ENCODE measurements around the gene HECTD4.

HECTD4 gene

DNA sequence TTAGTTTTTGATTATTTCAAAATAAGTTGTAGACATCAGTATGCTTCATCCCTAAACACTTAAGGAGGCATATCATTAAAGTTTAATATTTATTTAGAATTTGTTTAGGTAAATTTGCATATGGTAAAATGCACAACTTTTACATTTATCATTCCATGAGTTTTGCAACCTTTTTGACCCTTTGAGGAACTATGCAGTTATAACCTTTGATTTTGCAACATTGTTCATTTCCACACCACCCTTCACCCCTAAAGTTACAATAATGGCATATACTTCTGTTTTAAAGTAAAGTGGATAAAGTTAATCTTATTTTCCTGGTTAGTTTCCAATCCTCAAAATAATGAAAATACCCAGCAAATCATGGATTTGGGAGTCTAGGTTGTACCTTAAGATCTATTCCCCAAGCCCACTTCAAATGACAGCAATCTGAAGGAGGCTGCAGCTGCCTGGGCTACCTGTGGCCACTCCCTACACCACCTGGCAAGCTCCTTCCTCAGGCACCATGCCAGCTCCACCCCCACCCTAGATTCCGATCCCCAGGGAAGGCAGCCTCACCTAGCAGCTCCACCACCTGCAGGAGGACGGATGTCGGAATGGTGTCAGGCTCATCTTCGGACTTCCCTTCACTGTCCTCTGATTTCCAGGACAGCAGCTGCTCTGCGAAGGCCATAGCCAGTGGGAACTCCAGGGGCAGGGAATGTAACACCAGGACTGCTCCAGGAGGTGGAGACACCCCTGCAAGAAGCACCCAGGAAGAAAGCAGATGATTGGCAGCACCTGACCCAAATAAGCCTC, 191.8 kb downstream of the HECTD4 start:
- no peak for ATAC-seq
- Mint-ChIP-seq H3K36me3 (ENCODE audit: low read depth) (peaks cover 12% of the 10 kb centered on the region), H3K4me1 (no peaks in the 10 kb centered on the region), H3K27ac (no peak overlapping the region), H3K27me3 (no peaks in the 10 kb centered on the region), H3K9me3 (no peaks in the 10 kb centered on the region), H3K4me3 (no peak overlapping the region)
- no peak for DNase-seq

- peaks cover 18% of the 10 kb centered on the region for H3K36me3 Mint-ChIP-seq (ENCODE audit: low read depth)
- no peak overlapping the region for H3K4me3 Mint-ChIP-seq
- no peaks in the 10 kb centered on the region for H3K27me3 Mint-ChIP-seq
- no peak for ATAC-seq
- no peaks in the 10 kb centered on the region for H3K9me3 Mint-ChIP-seq
- no peak overlapping the region for H3K27ac Mint-ChIP-seq
- peaks cover 8% of the 10 kb centered on the region for H3K4me1 Mint-ChIP-seq
- no peak for DNase-seq
These were observed 194.0 kb downstream of the HECTD4 start for GRCh38 chr12:112188130-112188830.

- Mint-ChIP-seq H3K27me3 (no peaks in the 10 kb centered on the region), H3K9me3 (no peaks in the 10 kb centered on the region), H3K4me1 (peaks cover 22% of the 10 kb centered on the region), H3K4me3 (no peak overlapping the region), H3K36me3 (ENCODE audit: low read depth) (peaks cover 20% of the 10 kb centered on the region), H3K27ac (no peak overlapping the region)
- DNase-seq, result no peak
- no peak for ATAC-seq
These were observed 196.9 kb downstream of the HECTD4 start for GRCh38 chr12:112185093-112185923.

GRCh38 chr12:112184056-112184887, 198.0 kb downstream of the HECTD4 start:
- no peak for ATAC-seq
- Mint-ChIP-seq H3K9me3 (no peaks in the 10 kb centered on the region), H3K4me3 (no peak overlapping the region)

GRCh38 chr12:112183141-112184021, 198.8 kb downstream of the HECTD4 start:
- H3K27me3 Mint-ChIP-seq, result no peaks in the 10 kb centered on the region
- H3K4me3 Mint-ChIP-seq, result peak overlapping the region; percentile 50
- H3K4me1 Mint-ChIP-seq, result peaks cover 25% of the 10 kb centered on the region
- no peaks in the 10 kb centered on the region for H3K9me3 Mint-ChIP-seq
- ATAC-seq, result peak; percentile 84
- DNase-seq, result peak; percentile 27
- H3K27ac Mint-ChIP-seq, result peak overlapping the region; percentile 79
- peaks cover 18% of the 10 kb centered on the region for H3K36me3 Mint-ChIP-seq (ENCODE audit: low read depth)

More at GRCh38 chr12:112184056-112184887, 198.0 kb downstream of the HECTD4 start:
- no peak for DNase-seq
- peaks cover 14% of the 10 kb centered on the region for H3K36me3 Mint-ChIP-seq (ENCODE audit: low read depth)
- peaks cover 25% of the 10 kb centered on the region for H3K4me1 Mint-ChIP-seq
- no peaks in the 10 kb centered on the region for H3K27me3 Mint-ChIP-seq
- H3K27ac Mint-ChIP-seq, result no peak overlapping the region

DNA sequence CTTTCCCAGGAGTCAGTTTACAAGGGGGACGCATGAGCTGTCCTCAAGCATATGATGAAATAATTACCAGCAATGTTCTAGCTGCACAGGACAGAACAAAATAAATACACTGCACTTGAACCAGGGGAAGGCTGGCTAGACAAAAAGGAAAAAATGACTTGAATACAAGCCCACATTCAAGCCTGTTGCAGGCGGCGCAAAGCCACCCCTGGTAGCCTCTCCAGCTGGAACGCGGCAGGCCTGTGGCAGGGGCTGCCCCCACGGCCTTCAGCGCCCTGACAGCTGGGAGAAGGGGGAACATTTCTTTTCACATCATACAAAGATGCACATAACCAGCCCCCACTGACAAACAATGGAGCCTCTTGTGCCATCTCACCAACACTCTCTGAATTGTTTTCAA, 199.7 kb downstream of the HECTD4 start:
- DNase-seq (peak; percentile 14), ATAC-seq (peak; percentile 39)
- no peaks in the 10 kb centered on the region for H3K9me3 Mint-ChIP-seq
- peaks cover 18% of the 10 kb centered on the region for H3K36me3 Mint-ChIP-seq (ENCODE audit: low read depth)
- H3K27ac Mint-ChIP-seq, result peak overlapping the region; percentile 79
- H3K4me1 Mint-ChIP-seq, result peaks cover 25% of the 10 kb centered on the region
- H3K4me3 Mint-ChIP-seq, result no peak overlapping the region
- H3K27me3 Mint-ChIP-seq, result no peaks in the 10 kb centered on the region

DNA sequence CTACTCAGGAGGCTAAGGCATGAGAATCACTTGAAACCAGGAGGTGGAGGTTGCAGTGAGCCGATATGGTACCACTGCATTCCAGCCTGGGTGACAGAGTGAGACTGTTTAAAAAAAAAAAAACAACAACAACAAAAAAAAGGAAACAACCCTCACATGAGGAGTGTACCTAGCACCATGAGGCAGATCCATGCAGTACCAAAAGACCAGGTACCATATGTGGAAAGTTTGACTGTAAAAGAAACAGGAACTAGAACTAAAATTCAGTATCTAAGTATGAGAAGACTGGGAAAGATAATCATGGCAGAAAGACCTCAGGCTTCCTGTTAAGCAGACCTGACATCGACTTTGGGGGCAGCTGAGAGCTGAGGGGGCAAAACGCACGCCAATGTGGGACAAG, 201.8 kb downstream of the HECTD4 start:
- Mint-ChIP-seq H3K9me3 (no peaks in the 10 kb centered on the region), H3K27me3 (no peaks in the 10 kb centered on the region), H3K4me3 (no peak overlapping the region), H3K4me1 (peaks cover 25% of the 10 kb centered on the region), H3K27ac (peak overlapping the region; percentile 17), H3K36me3 (ENCODE audit: low read depth) (peaks cover 18% of the 10 kb centered on the region)
- no peak for ATAC-seq
- no peak for DNase-seq

DNA sequence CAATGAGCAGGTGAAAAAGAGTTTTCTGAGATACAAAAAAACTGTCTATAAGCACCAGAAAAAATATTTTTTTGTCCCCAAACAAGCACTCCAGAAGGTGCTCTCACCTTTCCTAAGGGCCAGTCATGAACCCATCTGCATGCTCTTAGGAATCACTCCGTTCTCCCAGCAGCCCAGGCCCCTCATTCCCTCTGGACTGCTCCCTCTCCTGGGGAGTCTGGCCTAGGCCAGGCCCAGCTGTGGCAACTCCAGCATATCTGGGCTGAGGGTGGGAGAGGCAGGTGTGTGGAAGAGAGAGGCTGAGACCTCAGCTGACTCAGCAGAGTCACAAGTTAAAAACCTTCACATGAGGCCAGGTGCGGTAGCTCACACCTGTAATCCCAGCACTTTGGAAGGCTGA, 202.3 kb downstream of the HECTD4 start:
- H3K4me1 Mint-ChIP-seq, result peaks cover 25% of the 10 kb centered on the region
- peaks cover 20% of the 10 kb centered on the region for H3K36me3 Mint-ChIP-seq (ENCODE audit: low read depth)
- ATAC-seq (no peak), DNase-seq (no peak)
- no peaks in the 10 kb centered on the region for H3K27me3 Mint-ChIP-seq
- no peaks in the 10 kb centered on the region for H3K9me3 Mint-ChIP-seq
- no peak overlapping the region for H3K4me3 Mint-ChIP-seq
- H3K27ac Mint-ChIP-seq, result no peak overlapping the region

- no peak for ATAC-seq
- Mint-ChIP-seq H3K27ac (no peak overlapping the region), H3K4me3 (no peak overlapping the region), H3K4me1 (peaks cover 25% of the 10 kb centered on the region), H3K27me3 (no peaks in the 10 kb centered on the region), H3K36me3 (ENCODE audit: low read depth) (peaks cover 20% of the 10 kb centered on the region), H3K9me3 (no peaks in the 10 kb centered on the region)
- no peak for DNase-seq
These were observed 202.9 kb downstream of the HECTD4 start for GRCh38 chr12:112179341-112179740.

DNA sequence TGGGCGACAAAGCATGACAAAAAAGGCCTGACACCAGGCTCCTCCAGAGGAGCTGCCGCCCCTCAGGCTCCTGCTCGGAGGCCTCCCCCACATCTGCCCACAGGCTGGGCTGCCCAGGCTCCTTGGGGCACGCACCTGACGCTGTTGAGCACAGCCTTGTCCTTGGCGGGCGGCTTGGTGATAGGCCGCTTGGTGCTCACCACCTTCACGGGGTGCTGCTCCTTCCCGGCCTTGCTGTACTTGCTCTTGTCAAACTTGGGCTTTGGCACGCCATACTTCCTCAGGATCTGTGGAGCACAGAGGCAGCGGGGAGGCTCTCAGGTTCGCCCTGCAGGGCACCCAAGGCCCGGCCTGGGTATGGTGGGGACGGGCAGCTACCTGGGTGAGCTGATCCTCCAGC, 203.4 kb downstream of the HECTD4 start:
- Mint-ChIP-seq H3K27ac (no peak overlapping the region), H3K36me3 (ENCODE audit: low read depth) (peaks cover 19% of the 10 kb centered on the region), H3K9me3 (no peaks in the 10 kb centered on the region), H3K4me3 (no peak overlapping the region), H3K27me3 (no peaks in the 10 kb centered on the region), H3K4me1 (peaks cover 22% of the 10 kb centered on the region)
- no peak for ATAC-seq
- no peak for DNase-seq

- no peaks in the 10 kb centered on the region for H3K27me3 Mint-ChIP-seq
- H3K4me3 Mint-ChIP-seq, result no peak overlapping the region
- peaks cover 7% of the 10 kb centered on the region for H3K4me1 Mint-ChIP-seq
- H3K36me3 Mint-ChIP-seq (ENCODE audit: low read depth), result peaks cover 15% of the 10 kb centered on the region
- H3K27ac Mint-ChIP-seq, result no peak overlapping the region
- no peaks in the 10 kb centered on the region for H3K9me3 Mint-ChIP-seq
- no peak for ATAC-seq
- no peak for DNase-seq
These were observed 205.8 kb downstream of the HECTD4 start for GRCh38 chr12:112176321-112177010.

GRCh38 chr12:112175361-112176155, 206.7 kb downstream of the HECTD4 start:
- peaks cover 5% of the 10 kb centered on the region for H3K4me1 Mint-ChIP-seq
- peaks cover 13% of the 10 kb centered on the region for H3K36me3 Mint-ChIP-seq (ENCODE audit: low read depth)
- H3K27me3 Mint-ChIP-seq, result no peaks in the 10 kb centered on the region
- no peak overlapping the region for H3K27ac Mint-ChIP-seq
- no peak overlapping the region for H3K4me3 Mint-ChIP-seq
- H3K9me3 Mint-ChIP-seq, result no peaks in the 10 kb centered on the region
- no peak for DNase-seq
- ATAC-seq, result no peak
